ENCODE data around the gene LIF.

GRCh38 chr22:30209642-30210041 lies 36.9 kb downstream of the LIF start:
- no peak for TF ChIP-seq POLR2A (IDR thresholded peaks at IDR 0.05)
- TF ChIP-seq POLR2AphosphoS5 (IDR thresholded peaks at IDR 0.05): no peak
- TF ChIP-seq CTCF (IDR thresholded peaks at IDR 0.05): no peak
- TF ChIP-seq EP300 (IDR thresholded peaks at IDR 0.05; ENCODE audit: low read depth): no peak
